ENCODE data around the gene GPR141. TPM values are rescaled to one million over a fixed set of nuclear protein-coding genes. Genes with fewer than 3 reads are reported as not detected.

GPR141 gene, protein sequence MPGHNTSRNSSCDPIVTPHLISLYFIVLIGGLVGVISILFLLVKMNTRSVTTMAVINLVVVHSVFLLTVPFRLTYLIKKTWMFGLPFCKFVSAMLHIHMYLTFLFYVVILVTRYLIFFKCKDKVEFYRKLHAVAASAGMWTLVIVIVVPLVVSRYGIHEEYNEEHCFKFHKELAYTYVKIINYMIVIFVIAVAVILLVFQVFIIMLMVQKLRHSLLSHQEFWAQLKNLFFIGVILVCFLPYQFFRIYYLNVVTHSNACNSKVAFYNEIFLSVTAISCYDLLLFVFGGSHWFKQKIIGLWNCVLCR
- not detected in 2 replicates for total RNA-seq

DNA sequence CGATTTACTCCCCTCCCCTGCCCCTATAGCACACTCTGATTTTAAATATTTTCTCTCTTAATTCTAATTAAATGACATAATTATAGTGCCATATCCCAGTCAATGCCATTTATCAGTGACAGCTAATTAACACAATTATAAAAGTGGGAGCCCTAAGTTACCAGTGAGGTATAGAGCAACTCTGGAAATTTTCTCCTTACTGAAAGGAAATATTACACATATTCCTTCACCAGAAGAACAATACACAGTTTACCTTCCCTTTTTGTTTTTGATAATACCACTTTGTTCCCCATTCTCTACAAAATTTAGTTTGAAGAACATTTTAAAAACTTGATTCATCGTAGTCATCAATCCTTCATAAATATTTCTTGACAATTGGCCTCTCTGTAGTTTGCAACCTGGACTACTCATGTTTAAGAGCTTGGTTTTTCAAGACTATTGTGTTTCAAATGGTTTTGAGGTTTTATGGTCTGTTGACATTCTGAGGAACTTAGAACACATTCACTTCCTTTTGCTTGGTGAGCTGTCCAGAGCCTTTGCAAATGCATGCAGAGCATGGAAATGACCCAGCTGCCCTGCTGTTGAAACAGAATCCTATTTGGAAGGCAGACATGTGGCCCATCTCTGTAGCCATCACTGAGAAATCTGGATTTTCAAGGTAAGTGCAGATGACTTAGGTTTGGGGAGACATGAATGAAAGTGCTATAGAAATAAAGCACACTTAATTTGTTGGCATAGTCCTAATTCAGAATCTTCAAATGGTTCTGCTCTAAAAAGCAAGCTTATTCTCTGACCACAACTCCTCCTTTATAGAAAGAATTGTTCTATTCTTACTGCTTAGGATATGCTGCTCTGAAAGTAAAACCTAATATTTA, at the start of gene GPR141:
Gene GPR141 (plus strand): TSS at position 521 of the 875 bp plus-strand sequence. CDS start 56,628 bp downstream, outside the sequence.

Other genes with a start within 250 kb of the GPR141 start
- 60.1 and 68.5 TPM in 2 replicates for gene ELMO1, start 234.9 kb upstream of the GPR141 start, total RNA-seq
- not detected in 2 replicates for gene NME8, start 164.8 kb downstream of the GPR141 start, total RNA-seq
- gene SFRP4, start 233.1 kb downstream of the GPR141 start, total RNA-seq: not detected in 2 replicates
- 1.3 and 3.2 TPM in 2 replicates for gene EPDR1, start 236.9 kb downstream of the GPR141 start, total RNA-seq

All from vein endothelial cell (primary cell).